ENCODE measurements around the gene MPO. TPM values are rescaled to one million over a fixed set of nuclear protein-coding genes. Genes with fewer than 3 reads are reported as not detected.

MPO gene
- total and polyA plus RNA-seq, 2 donors (not counting 3 experiments of a cell fraction or from before 2014, with no cell fraction given): not detected

DNA sequence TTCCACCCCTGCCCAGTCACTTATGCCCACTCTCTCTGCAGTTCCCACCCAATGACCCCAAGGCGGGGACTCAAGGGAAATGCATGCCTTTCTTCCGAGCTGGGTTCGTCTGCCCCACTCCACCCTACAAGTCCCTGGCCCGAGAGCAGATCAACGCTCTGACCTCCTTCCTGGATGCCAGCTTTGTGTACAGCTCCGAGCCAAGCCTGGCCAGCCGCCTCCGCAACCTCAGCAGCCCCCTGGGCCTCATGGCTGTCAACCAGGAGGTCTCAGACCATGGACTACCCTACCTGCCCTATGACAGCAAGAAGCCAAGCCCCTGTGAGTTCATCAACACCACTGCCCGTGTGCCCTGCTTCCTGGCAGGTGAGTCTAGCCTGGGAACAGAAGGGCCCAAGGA, 28.6 kb downstream of the MPO start:
- Histone ChIP-seq H4K20me1 (replicated peaks; ENCODE audit: control insufficient read depth, extremely low read depth, insufficient read depth, low read length) (no peaks in the 10 kb centered on the region), H3K4me2 (ENCODE audit: insufficient read depth, low read length) (no peak overlapping the region), H2AFZ (ENCODE audit: low read depth, low read length) (no peak overlapping the region), H3K4me1 (ENCODE audit: control insufficient read depth, extremely low read depth, insufficient read depth, low read length) (no peaks in the 10 kb centered on the region), H3K9me1 (replicated peaks; ENCODE audit: control insufficient read depth, extremely low read depth, insufficient read depth, low read length) (no peaks in the 10 kb centered on the region), H3K36me3 (ENCODE audit: control insufficient read depth in 2 of 2, extremely low read depth in 1 of 2, insufficient read depth in 2 of 2, low read length in 2 of 2) (no peaks in the 10 kb centered on the region), H3K9ac (replicated peaks; ENCODE audit: extremely low read depth, insufficient read depth, low read length) (no peak overlapping the region), H3K4me3 (replicated peaks in 1 of 3; ENCODE audit: insufficient read depth in 1 of 3, low read depth in 1 of 3, low read length in 3 of 3) (no peak overlapping the region), H3K9me3 (replicated peaks; ENCODE audit: control insufficient read depth, insufficient read depth, low read length) (no peaks in the 10 kb centered on the region), H3K79me2 (ENCODE audit: control insufficient read depth, insufficient read depth, low read length) (no peaks in the 10 kb centered on the region), H3K27ac (ENCODE audit: insufficient read depth, low read depth, low read length) (no peak overlapping the region), H3K27me3 (ENCODE audit: control insufficient read depth in 2 of 2, insufficient read depth in 2 of 2, low read length in 2 of 2) (peaks cover 24 to 25% of the 10 kb centered on the region in 2 experiments)
- FAIRE-seq: no peak
- intact Hi-C loops (cut with micrococcal nuclease): no loop called here
- no peak for DNase-seq (ENCODE audit: low read depth, low spot score)
- CTCF ChIA-PET: no interaction called here
- no peak for TF ChIP-seq GATA2 (IDR thresholded peaks at IDR 0.05; ENCODE audit: insufficient read depth, insufficient read length, low read depth, low read length)
- TF ChIP-seq POLR2A (IDR thresholded peaks at IDR 0.05; ENCODE audit: low read depth, low read length): no peak
- TF ChIP-seq MYC (IDR thresholded peaks at IDR 0.05; ENCODE audit: low read depth, low read length): no peak
- TF ChIP-seq JUN (IDR thresholded peaks at IDR 0.05; ENCODE audit: borderline replicate concordance, insufficient read depth, insufficient read length, low read depth): no peak
- TF ChIP-seq POLR2AphosphoS5 (IDR thresholded peaks at IDR 0.05; ENCODE audit: insufficient read depth, low read depth, low read length): no peak
- TF ChIP-seq EZH2 (IDR thresholded peaks at IDR 0.05; ENCODE audit: borderline replicate concordance, low read depth, low read length, severe bottlenecking): no peak
- TF ChIP-seq, protein P1, sequence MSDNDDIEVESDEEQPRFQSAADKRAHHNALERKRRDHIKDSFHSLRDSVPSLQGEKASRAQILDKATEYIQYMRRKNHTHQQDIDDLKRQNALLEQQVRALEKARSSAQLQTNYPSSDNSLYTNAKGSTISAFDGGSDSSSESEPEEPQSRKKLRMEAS (IDR thresholded peaks at IDR 0.05; ENCODE audit: insufficient read depth, insufficient read length): no peak
- TF ChIP-seq FOS (IDR thresholded peaks at IDR 0.05; ENCODE audit: borderline replicate concordance, insufficient read depth, low read length): no peak
- TF ChIP-seq, protein P2, sequence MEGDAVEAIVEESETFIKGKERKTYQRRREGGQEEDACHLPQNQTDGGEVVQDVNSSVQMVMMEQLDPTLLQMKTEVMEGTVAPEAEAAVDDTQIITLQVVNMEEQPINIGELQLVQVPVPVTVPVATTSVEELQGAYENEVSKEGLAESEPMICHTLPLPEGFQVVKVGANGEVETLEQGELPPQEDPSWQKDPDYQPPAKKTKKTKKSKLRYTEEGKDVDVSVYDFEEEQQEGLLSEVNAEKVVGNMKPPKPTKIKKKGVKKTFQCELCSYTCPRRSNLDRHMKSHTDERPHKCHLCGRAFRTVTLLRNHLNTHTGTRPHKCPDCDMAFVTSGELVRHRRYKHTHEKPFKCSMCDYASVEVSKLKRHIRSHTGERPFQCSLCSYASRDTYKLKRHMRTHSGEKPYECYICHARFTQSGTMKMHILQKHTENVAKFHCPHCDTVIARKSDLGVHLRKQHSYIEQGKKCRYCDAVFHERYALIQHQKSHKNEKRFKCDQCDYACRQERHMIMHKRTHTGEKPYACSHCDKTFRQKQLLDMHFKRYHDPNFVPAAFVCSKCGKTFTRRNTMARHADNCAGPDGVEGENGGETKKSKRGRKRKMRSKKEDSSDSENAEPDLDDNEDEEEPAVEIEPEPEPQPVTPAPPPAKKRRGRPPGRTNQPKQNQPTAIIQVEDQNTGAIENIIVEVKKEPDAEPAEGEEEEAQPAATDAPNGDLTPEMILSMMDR (IDR thresholded peaks at IDR 0.05; ENCODE audit: extremely low read depth in 1 of 2, insufficient read depth in 1 of 2, low read depth in 1 of 2, low read length in 2 of 2): no peak
- BruUV-seq (replicated peaks): no TSS peak
- dilution Hi-C loops (cut with MboI; ENCODE audit: extremely low pct_ligation_motif_present, low sequenced_read_pairs): no loop called here
- POLR2A ChIA-PET: interaction anchor here (0.6 kb wide), 1 partner anchor 114 kb away, joined by 4 read pairs; no protein-coding TSS in a partner anchor

Data from endothelial cell of umbilical vein (primary cell).